Right forelimb (tissue), 1 donor: ENCODE data around the gene UBLCP1.
A peak's percentile ranks its signal among the peaks of the same experiment; 100 is the strongest.
"Not testable (repeated sequence)": the region's sequence is repeated elsewhere in the genome, so short reads cannot be mapped to it uniquely, and the experiment has no call there.

Experiments
- DNase-seq: peaks from one replicate; pipeline ENCODE4 v3.0.0-alpha.2; 2018

UBLCP1 gene

GRCh38 chr5:159262859-159263568, at the start of gene UBLCP1:
TSS of gene UBLCP1 (plus strand) at chr5:159263290. CDS start at chr5:159268916, 5,626 bp downstream.
- DNase-seq, result peak; percentile 89

GRCh38 chr5:159214486-159215271, 48.4 kb upstream of the UBLCP1 start:
- DNase-seq, result no peak

GRCh38 chr5:159215886-159216285, 47.2 kb upstream of the UBLCP1 start:
- DNase-seq, result no peak

- no peak for DNase-seq
These were observed 46.6 kb upstream of the UBLCP1 start for GRCh38 chr5:159216454-159216853.

- no peak for DNase-seq
These were observed 45.9 kb upstream of the UBLCP1 start for GRCh38 chr5:159217236-159217635.

GRCh38 chr5:159218595-159219023, 44.5 kb upstream of the UBLCP1 start:
- no peak for DNase-seq

GRCh38 chr5:159220206-159220605, 42.9 kb upstream of the UBLCP1 start:
- DNase-seq, result no peak

GRCh38 chr5:159223469-159223868, 39.6 kb upstream of the UBLCP1 start:
- no peak for DNase-seq

- no peak for DNase-seq
These were observed 38.6 kb upstream of the UBLCP1 start for GRCh38 chr5:159224471-159224870.

- DNase-seq, result no peak
These were observed 36.6 kb upstream of the UBLCP1 start for GRCh38 chr5:159226451-159226850.

GRCh38 chr5:159227452-159227851, 35.6 kb upstream of the UBLCP1 start:
- no peak for DNase-seq

- not testable (repeated sequence) for DNase-seq
These were observed 35.0 kb upstream of the UBLCP1 start for GRCh38 chr5:159228097-159228496.

GRCh38 chr5:159230657-159231056, 32.4 kb upstream of the UBLCP1 start:
- no peak for DNase-seq

- no peak for DNase-seq
These were observed 31.9 kb upstream of the UBLCP1 start for GRCh38 chr5:159231167-159231566.

GRCh38 chr5:159235871-159236520, 27.1 kb upstream of the UBLCP1 start:
- DNase-seq, result not testable (repeated sequence)

GRCh38 chr5:159240301-159240870, 22.7 kb upstream of the UBLCP1 start:
- no peak for DNase-seq

GRCh38 chr5:159241946-159242552, 21.0 kb upstream of the UBLCP1 start:
- DNase-seq, result no peak

- no peak for DNase-seq
These were observed 20.4 kb upstream of the UBLCP1 start for GRCh38 chr5:159242656-159243055.

- DNase-seq, result no peak
These were observed 19.7 kb upstream of the UBLCP1 start for GRCh38 chr5:159243385-159243784.

GRCh38 chr5:159244163-159244562, 18.9 kb upstream of the UBLCP1 start:
- DNase-seq, result no peak

- DNase-seq, result no peak
These were observed 18.2 kb upstream of the UBLCP1 start for GRCh38 chr5:159244890-159245289.

GRCh38 chr5:159249158-159249557, 13.9 kb upstream of the UBLCP1 start:
- DNase-seq, result no peak

- DNase-seq, result no peak
These were observed 10.9 kb upstream of the UBLCP1 start for GRCh38 chr5:159252195-159252594.
